Prostate gland (tissue), 2 donors: ENCODE measurements around the gene DNMT3L.

ENCODE experiments used
- POLR2A ChIP-seq: fragments of 450-650 bp; IDR thresholded peaks from one replicate; pipeline ENCODE4 v1.6.1; 2016; ENCODE audit warnings: antibody characterized with exemption, mild to moderate bottlenecking
- POLR2AphosphoS5 ChIP-seq: sonication (generic); formaldehyde crosslinking; IDR thresholded peaks from one replicate; pipeline ENCODE4 v1.6.1; 2017; ENCODE audit warnings: antibody characterized with exemption
- TF ChIP-seq, protein P1 (sequence below), 4 experiments: fragments of 200-600 bp in 2 of 4; fragments of 450-650 bp in 2 of 4; sonication (generic) in 2 of 4; IDR thresholded peaks; 1 replicate in 3 of 4; 2 replicates in 1 of 4; pipeline ENCODE4 v1.5.1; 2016 to 2019; ENCODE audit warnings: antibody characterized with exemption in 4 of 4, mild to moderate bottlenecking in 2 of 4, moderate library complexity in 2 of 4

DNA sequence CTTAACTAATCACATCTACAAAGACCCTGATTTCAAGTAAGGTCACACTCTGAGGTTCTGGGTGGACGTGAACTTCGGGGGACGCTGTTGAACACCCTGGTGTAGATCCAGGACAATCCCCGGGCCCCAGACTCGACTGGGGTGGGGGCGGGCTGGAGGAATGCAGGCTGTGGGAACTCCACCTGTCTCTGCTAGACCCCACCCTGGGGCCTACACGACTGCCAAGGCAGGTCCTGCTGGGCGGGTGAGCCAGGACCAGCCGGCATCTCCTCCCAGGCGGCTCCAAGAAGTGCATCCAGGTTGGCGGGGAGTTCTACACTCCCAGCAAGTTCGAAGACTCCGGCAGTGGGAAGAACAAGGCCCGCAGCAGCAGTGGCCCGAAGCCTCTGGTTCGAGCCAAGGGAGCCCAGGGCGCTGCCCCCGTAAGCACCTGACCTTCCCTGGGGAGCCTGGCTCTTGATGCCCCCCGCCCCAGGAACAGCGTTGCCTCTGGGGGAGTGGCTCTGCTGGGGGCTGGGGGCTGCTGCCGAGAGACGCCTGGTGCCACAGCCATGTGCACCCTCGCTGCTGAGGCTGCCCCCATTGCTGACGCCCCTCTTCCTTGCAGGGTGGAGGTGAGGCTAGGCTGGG, 27.8 kb upstream of the DNMT3L start:
- TF ChIP-seq, protein P1, sequence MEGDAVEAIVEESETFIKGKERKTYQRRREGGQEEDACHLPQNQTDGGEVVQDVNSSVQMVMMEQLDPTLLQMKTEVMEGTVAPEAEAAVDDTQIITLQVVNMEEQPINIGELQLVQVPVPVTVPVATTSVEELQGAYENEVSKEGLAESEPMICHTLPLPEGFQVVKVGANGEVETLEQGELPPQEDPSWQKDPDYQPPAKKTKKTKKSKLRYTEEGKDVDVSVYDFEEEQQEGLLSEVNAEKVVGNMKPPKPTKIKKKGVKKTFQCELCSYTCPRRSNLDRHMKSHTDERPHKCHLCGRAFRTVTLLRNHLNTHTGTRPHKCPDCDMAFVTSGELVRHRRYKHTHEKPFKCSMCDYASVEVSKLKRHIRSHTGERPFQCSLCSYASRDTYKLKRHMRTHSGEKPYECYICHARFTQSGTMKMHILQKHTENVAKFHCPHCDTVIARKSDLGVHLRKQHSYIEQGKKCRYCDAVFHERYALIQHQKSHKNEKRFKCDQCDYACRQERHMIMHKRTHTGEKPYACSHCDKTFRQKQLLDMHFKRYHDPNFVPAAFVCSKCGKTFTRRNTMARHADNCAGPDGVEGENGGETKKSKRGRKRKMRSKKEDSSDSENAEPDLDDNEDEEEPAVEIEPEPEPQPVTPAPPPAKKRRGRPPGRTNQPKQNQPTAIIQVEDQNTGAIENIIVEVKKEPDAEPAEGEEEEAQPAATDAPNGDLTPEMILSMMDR (IDR thresholded peaks at IDR 0.05), result no peak
- no peak for TF ChIP-seq POLR2A
- TF ChIP-seq POLR2AphosphoS5, result no peak
